Stomach smooth muscle (tissue), 2 donors: Measurements from ENCODE around the gene MUC21.

Source experiments
- H3K27ac ChIP-seq: one replicate; pipeline ENCODE4 v1.7.0; 2013; ENCODE audit warnings: mild to moderate bottlenecking, low read length, inconsistent platforms
- H3K27me3 ChIP-seq, 2 donors: one replicate each; pipeline ENCODE4 v1.7.0; 2013; ENCODE audit warnings: low read length in 2 of 2; ENCODE audit not compliant: insufficient read depth in 2 of 2, control insufficient read depth in 1 of 2
- H3K36me3 ChIP-seq, 2 donors: one replicate each; pipeline ENCODE4 v1.7.0; 2013; ENCODE audit warnings: low read length in 2 of 2; ENCODE audit not compliant: control insufficient read depth in 2 of 2, insufficient read depth in 2 of 2
- H3K4me1 ChIP-seq: one replicate; pipeline ENCODE4 v1.7.0; 2013; ENCODE audit warnings: low read length; ENCODE audit not compliant: control insufficient read depth, insufficient read depth
- H3K4me3 ChIP-seq, 2 donors: one replicate each; pipeline ENCODE4 v1.7.0; 2013; ENCODE audit warnings: low read length in 2 of 2
- H3K9ac ChIP-seq, 2 donors: one replicate each; pipeline ENCODE4 v1.7.0; 2013; ENCODE audit warnings: low read length in 2 of 2, mild to moderate bottlenecking in 1 of 2
- H3K9me3 ChIP-seq, 2 donors: one replicate each; pipeline ENCODE4 v1.7.0; 2013; ENCODE audit warnings: low read length in 2 of 2; ENCODE audit not compliant: control insufficient read depth in 2 of 2
- donor health status: healthy.
- donor health status: Pancreatic carcinoma.

The MUC21 gene

DNA sequence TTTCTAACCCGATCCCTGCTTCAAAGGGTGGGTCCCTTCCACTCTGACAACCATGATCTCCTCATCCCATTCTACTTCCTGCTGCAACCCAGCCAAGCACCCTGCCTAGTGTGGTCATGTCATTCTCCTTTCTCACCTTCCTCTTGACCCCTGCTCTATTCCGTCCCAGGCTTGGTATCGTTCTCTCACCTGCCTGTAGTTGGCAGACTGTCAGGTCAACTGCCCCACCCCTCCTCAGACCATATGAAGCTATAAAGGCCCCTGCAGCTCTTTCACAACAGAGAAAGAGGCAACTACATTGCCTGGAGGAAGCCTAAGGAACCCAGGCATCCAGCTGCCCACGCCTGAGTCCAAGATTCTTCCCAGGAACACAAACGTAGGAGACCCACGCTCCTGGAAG, at the start of gene MUC21:
MUC21 (plus strand) TSS at position 280 of the 400 bp plus-strand sequence. CDS start 241 bp downstream, outside the sequence.
- Histone ChIP-seq H3K9ac (no peak within 1 kb of the TSS), H3K36me3 (no peaks in the 10 kb centered on the region), H3K4me1 (peaks cover 3% of the 10 kb centered on the region), H3K27me3 (peaks cover 0 to 2% of the 10 kb centered on the region in 2 donors), H3K27ac (no peak within 1 kb of the TSS), H3K4me3 (no peak within 1 kb of the TSS), H3K9me3 (no peaks in the 10 kb centered on the region)

GRCh38 chr6:30935018-30935417, 48.5 kb upstream of the MUC21 start:
- no peak overlapping the region for H3K9ac ChIP-seq

GRCh38 chr6:30937265-30937664, 46.3 kb upstream of the MUC21 start:
- no peaks in the 10 kb centered on the region for H3K36me3 ChIP-seq
- no peak overlapping the region for H3K27ac ChIP-seq
- H3K27me3 ChIP-seq: peaks cover 5 to 10% of the 10 kb centered on the region in 2 donors
- H3K4me3 ChIP-seq: no peak overlapping the region
- H3K9ac ChIP-seq: no peak overlapping the region
- H3K4me1 ChIP-seq: peaks cover under 1% of the 10 kb centered on the region
- H3K9me3 ChIP-seq: no peaks in the 10 kb centered on the region

More at GRCh38 chr6:30935018-30935417, 48.5 kb upstream of the MUC21 start:
- Histone ChIP-seq H3K27ac (no peak overlapping the region), H3K36me3 (no peaks in the 10 kb centered on the region), H3K27me3 (peaks cover 5 to 7% of the 10 kb centered on the region in 2 donors), H3K4me1 (no peaks in the 10 kb centered on the region), H3K9me3 (no peaks in the 10 kb centered on the region), H3K4me3 (no peak overlapping the region)

- Histone ChIP-seq H3K9me3 (no peaks in the 10 kb centered on the region), H3K36me3 (no peaks in the 10 kb centered on the region), H3K9ac (no peak overlapping the region), H3K27ac (no peak overlapping the region), H3K4me1 (peaks cover 7% of the 10 kb centered on the region), H3K27me3 (peaks cover 8 to 15% of the 10 kb centered on the region in 2 donors), H3K4me3 (no peak overlapping the region)
Observed at GRCh38 chr6:30938730-30939129, 44.8 kb upstream of the MUC21 start.

- Histone ChIP-seq H3K9me3 (no peaks in the 10 kb centered on the region), H3K9ac (no peak overlapping the region), H3K36me3 (no peaks in the 10 kb centered on the region), H3K4me3 (no peak overlapping the region), H3K27ac (no peak overlapping the region), H3K4me1 (peaks cover 7% of the 10 kb centered on the region), H3K27me3 (peaks cover 8 to 15% of the 10 kb centered on the region in 2 donors)
Observed at GRCh38 chr6:30939473-30939872, 44.0 kb upstream of the MUC21 start.

GRCh38 chr6:30940361-30940986, 43.0 kb upstream of the MUC21 start, which contains the start of gene MUCL3:
Gene MUCL3 (plus strand): TSS chr6:30940973. CDS start chr6:30941000, 27 bp downstream.
- H3K27ac ChIP-seq: no peak within 1 kb of the TSS

GRCh38 chr6:30942338-30943060, 41.0 kb upstream of the MUC21 start:
- peak overlapping the region in 1 of 2 donors; percentile 22 for H3K4me3 ChIP-seq
- H3K27me3 ChIP-seq: peaks cover 6 to 10% of the 10 kb centered on the region in 2 donors
- H3K4me1 ChIP-seq: peaks cover 7% of the 10 kb centered on the region
- no peak overlapping the region for H3K27ac ChIP-seq
- H3K9ac ChIP-seq: no peak overlapping the region
- no peaks in the 10 kb centered on the region for H3K36me3 ChIP-seq
- H3K9me3 ChIP-seq: no peaks in the 10 kb centered on the region

More at GRCh38 chr6:30940361-30940986, 43.0 kb upstream of the MUC21 start, which contains the start of gene MUCL3:
- Histone ChIP-seq H3K36me3 (no peaks in the 10 kb centered on the region), H3K9ac (no peak within 1 kb of the TSS), H3K4me3 (no peak within 1 kb of the TSS), H3K27me3 (peaks cover 8 to 15% of the 10 kb centered on the region in 2 donors), H3K9me3 (no peaks in the 10 kb centered on the region), H3K4me1 (peaks cover 7% of the 10 kb centered on the region)

DNA sequence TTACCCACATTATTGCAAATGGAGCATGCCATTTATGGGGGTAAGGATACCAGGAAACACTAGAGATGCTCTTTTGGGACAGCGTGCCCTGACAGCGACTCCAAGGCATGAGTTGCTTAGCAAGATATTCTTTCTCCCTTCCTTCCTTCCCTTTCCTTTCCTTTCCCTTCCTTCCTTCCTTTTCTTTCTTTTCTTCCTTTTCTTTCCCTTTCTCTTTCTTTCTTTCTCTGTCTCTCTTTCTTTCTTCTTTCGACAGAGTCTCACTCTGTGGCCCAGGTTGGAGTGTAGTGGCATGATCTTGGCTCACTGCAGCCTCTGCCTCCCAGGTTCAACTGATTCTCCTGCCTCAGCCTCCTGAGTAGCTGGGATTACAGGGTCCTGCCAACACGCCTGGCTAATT, 39.5 kb upstream of the MUC21 start:
- Histone ChIP-seq H3K9ac (no peak overlapping the region), H3K4me3 (no peak overlapping the region), H3K36me3 (no peaks in the 10 kb centered on the region), H3K9me3 (no peaks in the 10 kb centered on the region), H3K4me1 (peaks cover 7% of the 10 kb centered on the region), H3K27me3 (peaks cover 3 to 8% of the 10 kb centered on the region in 2 donors), H3K27ac (no peak overlapping the region)

GRCh38 chr6:30945281-30945680, 38.2 kb upstream of the MUC21 start:
- Histone ChIP-seq H3K27ac (no peak overlapping the region), H3K36me3 (no peaks in the 10 kb centered on the region), H3K9ac (no peak overlapping the region), H3K4me1 (peaks cover 7% of the 10 kb centered on the region), H3K4me3 (no peak overlapping the region), H3K9me3 (no peaks in the 10 kb centered on the region), H3K27me3 (peaks cover 3 to 7% of the 10 kb centered on the region in 2 donors)

- H3K36me3 ChIP-seq: no peaks in the 10 kb centered on the region
- H3K4me1 ChIP-seq: peaks cover 7% of the 10 kb centered on the region
- H3K9ac ChIP-seq: no peak overlapping the region
- no peak overlapping the region for H3K27ac ChIP-seq
- H3K27me3 ChIP-seq: peaks cover 3 to 9% of the 10 kb centered on the region in 2 donors
- no peak overlapping the region for H3K4me3 ChIP-seq
- peaks cover 0 to 4% of the 10 kb centered on the region in 2 donors for H3K9me3 ChIP-seq
Observed at GRCh38 chr6:30947231-30947630, 36.3 kb upstream of the MUC21 start.

- peaks cover 0 to 4% of the 10 kb centered on the region in 2 donors for H3K9me3 ChIP-seq
- H3K27me3 ChIP-seq: peaks cover 3 to 6% of the 10 kb centered on the region in 2 donors
- no peak overlapping the region for H3K4me3 ChIP-seq
- no peak overlapping the region for H3K9ac ChIP-seq
- no peak overlapping the region for H3K27ac ChIP-seq
- no peaks in the 10 kb centered on the region for H3K4me1 ChIP-seq
- no peaks in the 10 kb centered on the region for H3K36me3 ChIP-seq
Observed at GRCh38 chr6:30948811-30949210, 34.7 kb upstream of the MUC21 start.
